GM19468 (cell line): Measurements from ENCODE around the gene MOGAT3.
"Not testable (repeated sequence)": the region's sequence is repeated elsewhere in the genome, so short reads cannot be mapped to it uniquely, and the experiment has no call there.

Source experiments
- ATAC-seq: cut with Tn5 transposase; IDR thresholded peaks from one replicate; pipeline ENCODE4 v1.9.1; 2021; ENCODE audit warnings: mild to moderate bottlenecking, moderate library complexity, moderate number of reproducible peaks; ENCODE audit not compliant: unreplicated experiment; ENCODE audit errors: extremely low read depth

MOGAT3 gene

DNA sequence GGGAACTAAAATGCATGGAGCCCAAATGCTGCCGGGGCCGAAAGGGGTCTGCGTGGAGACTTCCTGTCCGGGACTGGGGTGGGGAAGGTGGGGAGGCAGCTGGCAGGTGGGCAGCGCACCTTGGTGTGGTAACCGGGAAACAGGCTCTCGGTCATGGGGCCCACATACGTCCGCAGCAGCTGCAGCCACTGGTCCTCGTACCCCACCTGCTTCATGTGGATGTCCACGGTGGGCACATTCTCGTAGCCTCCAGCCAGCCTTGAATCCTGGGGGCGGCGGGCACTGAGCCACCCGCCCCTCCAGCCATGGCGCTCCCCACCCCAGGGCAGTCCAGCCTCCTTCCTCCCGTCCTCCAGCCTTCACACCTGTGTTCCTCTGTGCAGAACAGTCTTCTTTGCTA, 6.6 kb upstream of the MOGAT3 start:
- ATAC-seq: no peak

GRCh38 chr7:101206665-101207042, 5.8 kb upstream of the MOGAT3 start:
- ATAC-seq: no peak

GRCh38 chr7:101205901-101206664, 5.2 kb upstream of the MOGAT3 start:
- no peak for ATAC-seq

GRCh38 chr7:101203740-101204738, 3.2 kb upstream of the MOGAT3 start:
- not testable (repeated sequence) for ATAC-seq

DNA sequence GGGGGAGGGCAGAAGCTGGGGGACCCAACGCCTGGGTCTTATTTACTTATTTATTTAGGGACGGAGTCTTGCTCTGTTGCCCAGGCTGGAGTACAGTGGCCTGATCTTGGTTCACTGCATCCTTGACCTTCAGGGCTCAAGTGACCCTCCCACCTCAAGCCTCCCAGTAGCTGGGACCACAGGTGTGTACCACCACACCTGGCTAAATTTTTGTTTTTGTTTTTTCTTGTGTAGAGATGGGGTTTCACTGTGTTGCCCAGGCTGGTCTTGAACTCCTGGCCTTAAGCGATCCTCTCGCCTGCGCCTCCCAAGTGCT, 1.7 kb upstream of the MOGAT3 start:
- no peak for ATAC-seq

- ATAC-seq: no peak
These were observed 1.1 kb upstream of the MOGAT3 start for GRCh38 chr7:101201695-101202602.

- ATAC-seq: no peak
These were observed 353 bp downstream of the MOGAT3 start for GRCh38 chr7:101200504-101200861.

DNA sequence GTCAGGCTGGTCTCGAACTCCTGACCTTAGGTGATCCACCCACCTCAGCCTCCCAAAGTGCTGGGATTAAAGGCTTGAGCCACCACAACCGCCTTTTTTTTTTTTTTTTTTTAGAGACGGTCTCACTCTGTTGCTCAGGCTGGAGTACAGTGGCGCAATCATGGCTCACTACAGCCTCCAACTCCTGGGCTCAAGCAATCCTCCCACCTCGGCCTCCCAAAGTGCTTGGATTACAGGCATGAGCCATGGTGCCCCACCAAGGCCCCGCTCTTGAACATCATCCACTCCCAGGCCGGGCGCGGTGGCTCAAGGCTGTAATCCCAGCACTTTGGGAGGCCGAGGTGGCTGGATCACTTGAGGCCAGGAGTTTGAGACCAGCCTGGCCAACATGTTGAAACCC, 1.3 kb downstream of the MOGAT3 start:
- not testable (repeated sequence) for ATAC-seq

DNA sequence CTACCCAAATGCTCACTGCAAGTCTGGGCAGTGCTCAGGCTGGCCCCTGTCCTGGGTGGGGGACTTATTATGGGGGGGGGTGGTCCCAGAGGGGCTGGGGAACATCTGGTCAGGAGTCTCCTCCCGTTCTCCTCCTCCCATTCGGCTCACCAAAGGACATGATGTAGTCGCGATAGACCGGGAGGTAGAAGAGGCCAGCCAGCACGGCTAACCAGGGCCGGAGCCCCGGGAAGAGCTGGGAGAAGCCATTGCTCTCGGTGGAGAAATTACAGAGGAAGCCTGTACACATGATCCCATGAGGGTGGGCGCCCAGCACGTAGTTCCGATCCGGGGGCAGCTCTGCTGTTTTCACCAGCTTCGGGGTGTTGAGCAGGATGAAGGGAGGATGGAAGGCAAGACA, 2.4 kb downstream of the MOGAT3 start:
- ATAC-seq: no peak

DNA sequence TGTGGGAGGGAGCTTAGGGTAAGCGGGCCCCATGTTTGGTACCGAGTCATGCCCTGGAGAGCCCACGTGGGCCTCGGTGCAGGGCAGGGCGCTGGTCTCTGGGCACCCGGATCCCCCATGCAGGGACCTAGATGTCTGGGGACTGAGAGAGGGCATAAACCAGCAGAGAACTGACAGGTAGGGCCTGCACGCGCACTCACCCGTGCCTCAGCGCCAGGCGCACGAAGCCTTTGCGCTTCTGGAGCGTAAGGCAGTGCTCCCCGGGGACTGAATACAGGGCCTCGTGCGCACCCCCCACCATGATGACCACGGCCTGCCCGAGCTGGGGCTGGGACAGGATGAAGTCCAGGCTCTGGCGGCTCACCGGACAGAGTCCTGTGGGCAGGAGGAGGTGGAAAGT, 2.8 kb downstream of the MOGAT3 start:
- ATAC-seq: no peak

- ATAC-seq: no peak
These were observed 5.0 kb downstream of the MOGAT3 start for GRCh38 chr7:101195884-101196283.

GRCh38 chr7:101189109-101189508, 11.7 kb downstream of the MOGAT3 start:
- ATAC-seq: no peak

DNA sequence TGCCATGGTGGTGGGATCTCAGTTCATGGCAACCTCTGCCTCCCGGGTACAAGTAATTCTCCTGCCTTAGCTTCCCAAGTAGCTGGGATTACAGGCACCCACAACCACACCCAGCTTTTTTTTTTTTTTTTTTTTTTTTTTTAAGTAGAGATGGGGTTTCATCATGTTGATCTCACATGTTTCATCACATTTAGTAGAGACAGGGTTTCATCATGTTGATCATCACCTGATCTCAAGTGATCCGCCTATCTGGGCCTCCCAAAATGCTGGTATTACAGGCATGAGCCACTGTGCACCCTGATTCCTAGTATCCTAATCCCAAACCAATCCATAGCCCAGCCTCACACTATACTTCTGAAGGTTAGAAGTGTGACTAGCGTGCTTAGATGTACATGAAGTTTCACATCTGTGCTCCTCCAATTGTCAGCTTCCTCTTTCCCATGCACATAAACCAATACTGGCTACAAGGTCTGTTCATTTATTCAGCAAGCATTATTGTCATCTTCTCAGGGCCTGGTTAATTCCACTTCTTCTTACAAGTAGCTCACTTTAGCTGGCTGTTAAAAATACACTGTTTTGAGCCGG, 13.9 kb downstream of the MOGAT3 start:
- ATAC-seq: no peak

GRCh38 chr7:101186194-101186593, 14.6 kb downstream of the MOGAT3 start:
- ATAC-seq: no peak

- ATAC-seq: no peak
These were observed 15.5 kb downstream of the MOGAT3 start for GRCh38 chr7:101185258-101185839.

DNA sequence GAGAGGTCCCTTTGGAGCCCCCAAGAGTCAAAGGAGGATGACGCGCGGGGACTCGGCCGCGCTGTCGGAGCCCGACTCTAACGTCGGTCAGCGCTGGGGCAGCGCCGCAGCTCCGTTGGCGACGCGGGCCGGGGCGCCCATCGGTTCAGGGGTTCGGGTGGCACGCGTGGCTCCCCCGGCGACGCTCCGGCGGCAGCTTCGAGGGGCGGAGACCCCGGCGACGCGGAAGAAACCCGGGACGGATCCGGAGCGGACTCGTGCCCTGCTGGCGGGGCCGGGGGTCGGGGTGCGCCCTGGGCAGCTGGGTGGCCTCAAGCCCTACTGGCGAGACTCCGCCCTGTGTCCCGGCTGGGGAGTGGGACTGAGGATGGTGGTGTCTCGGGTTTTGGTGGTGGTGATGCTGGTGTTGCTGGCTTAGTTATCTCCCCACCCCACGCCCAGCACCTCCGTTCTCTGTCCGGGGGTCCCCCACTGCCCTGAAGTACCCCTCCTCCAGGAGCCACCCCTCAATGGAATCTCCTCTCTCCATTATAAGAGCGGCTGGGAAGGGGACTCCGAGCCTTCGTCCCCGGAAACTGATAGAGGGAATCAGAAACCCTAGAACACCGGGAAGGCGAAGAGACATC, 20.6 kb downstream of the MOGAT3 start, which contains the start of gene NAT16:
Gene NAT16, minus strand, starts transcription at position 164 of the 626 bp plus-strand sequence. CDS start 5,486 bp downstream, outside the sequence.
- no peak for ATAC-seq

- ATAC-seq: no peak
These were observed 21.1 kb downstream of the MOGAT3 start for GRCh38 chr7:101179713-101180112.

DNA sequence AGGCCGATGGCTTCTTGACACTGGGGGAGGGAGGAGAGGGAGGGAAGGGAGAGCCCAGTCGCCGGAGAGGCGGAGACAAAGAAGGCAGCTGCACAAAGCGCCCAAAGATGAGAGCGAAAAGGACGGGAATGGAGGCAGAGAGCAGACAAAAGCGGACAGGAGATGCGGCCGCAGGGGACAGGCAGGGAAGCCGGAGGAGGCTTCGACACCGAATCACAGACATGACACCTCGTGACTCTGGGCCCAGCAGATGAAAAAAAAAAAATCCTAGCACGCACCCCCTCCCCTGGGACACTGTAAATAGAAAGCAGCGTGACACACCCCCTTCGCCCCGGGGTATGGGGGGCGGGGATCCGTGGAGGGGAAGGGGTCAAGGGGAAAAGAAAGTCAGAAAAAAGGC, 21.7 kb downstream of the MOGAT3 start:
- no peak for ATAC-seq

DNA sequence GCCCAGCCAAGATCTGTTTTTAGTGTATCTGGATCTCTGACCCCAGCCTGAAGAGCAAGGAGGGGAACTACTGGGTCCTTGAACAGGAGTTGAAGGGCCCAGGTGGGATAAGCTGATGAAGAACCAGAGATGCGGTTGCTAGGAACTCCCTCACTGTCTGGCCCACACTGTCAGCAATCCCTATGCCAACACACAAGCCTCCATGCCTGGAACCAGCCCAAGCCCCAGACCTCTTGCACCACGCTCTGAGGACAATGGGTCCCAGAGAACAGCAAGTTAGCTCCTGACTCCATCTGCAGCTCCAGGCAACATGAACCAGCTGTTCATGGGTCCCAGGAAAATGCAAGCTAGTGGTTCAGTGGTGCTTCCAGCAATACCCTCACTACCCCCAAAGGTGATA, 23.2 kb downstream of the MOGAT3 start:
- ATAC-seq: no peak
